Vagina (tissue), 2 donors: ENCODE measurements around the gene RNASE1.

Experiments used
- CTCF ChIP-seq, 3 experiments: fragments of 450-650 bp in 2 of 3; fragments of 200-600 bp in 1 of 3; sonication (generic) in 1 of 3; IDR thresholded peaks; one replicate each; pipeline ENCODE4 v1.5.1; 2017 to 2019; ENCODE audit warnings: antibody characterized with exemption in 3 of 3, mild to moderate bottlenecking in 2 of 3, moderate library complexity in 2 of 3
- POLR2A ChIP-seq, 2 donors: fragments of 450-650 bp; IDR thresholded peaks; one replicate each; pipeline ENCODE4 v1.6.1; 2017; ENCODE audit warnings: antibody characterized with exemption in 2 of 2, mild to moderate bottlenecking in 2 of 2, moderate library complexity in 2 of 2
- POLR2AphosphoS5 ChIP-seq, 2 donors: sonication (generic); formaldehyde crosslinking; IDR thresholded peaks; one replicate each; pipeline ENCODE4 v1.9.0; 2017; ENCODE audit warnings: antibody characterized with exemption in 2 of 2, mild to moderate bottlenecking in 2 of 2, low read depth in 1 of 2; ENCODE audit not compliant: insufficient read depth in 1 of 2

GRCh38 chr14:20797164-20797563 lies 5.5 kb downstream of the RNASE1 start:
- TF ChIP-seq POLR2A (IDR thresholded peaks at IDR 0.05) (no peak), CTCF (IDR thresholded peaks at IDR 0.05) (no peak), POLR2AphosphoS5 (IDR thresholded peaks at IDR 0.05; ENCODE audit: insufficient read depth in 1 of 2, low read depth in 1 of 2) (no peak)
